GM13977 (cell line): Measurements from ENCODE around the gene FETUB.

ENCODE experiments used
- DNase-seq: peaks from one replicate; pipeline ENCODE4 v3.0.0; 2012; ENCODE audit warnings: low spot score
- in situ Hi-C: fragments of 300-500 bp; cut with MboI; formaldehyde crosslinking; loops from one replicate; pipeline ENCODE4 v1.12.0; 2022; ENCODE audit warnings: low sequenced_read_pairs, low pct_unique_long_range_greater_than_20kb, mixed read lengths, inconsistent platforms; ENCODE audit not compliant: unreplicated experiment
- TF ChIP-seq, protein P1 (sequence below): IDR thresholded peaks from 2 replicates; pipeline ENCODE4 v1.5.1; 2012; ENCODE audit warnings: mild to moderate bottlenecking, control low read depth; ENCODE audit not compliant: insufficient read depth; ENCODE audit errors: extremely low read depth, missing control alignments

FETUB gene

DNA sequence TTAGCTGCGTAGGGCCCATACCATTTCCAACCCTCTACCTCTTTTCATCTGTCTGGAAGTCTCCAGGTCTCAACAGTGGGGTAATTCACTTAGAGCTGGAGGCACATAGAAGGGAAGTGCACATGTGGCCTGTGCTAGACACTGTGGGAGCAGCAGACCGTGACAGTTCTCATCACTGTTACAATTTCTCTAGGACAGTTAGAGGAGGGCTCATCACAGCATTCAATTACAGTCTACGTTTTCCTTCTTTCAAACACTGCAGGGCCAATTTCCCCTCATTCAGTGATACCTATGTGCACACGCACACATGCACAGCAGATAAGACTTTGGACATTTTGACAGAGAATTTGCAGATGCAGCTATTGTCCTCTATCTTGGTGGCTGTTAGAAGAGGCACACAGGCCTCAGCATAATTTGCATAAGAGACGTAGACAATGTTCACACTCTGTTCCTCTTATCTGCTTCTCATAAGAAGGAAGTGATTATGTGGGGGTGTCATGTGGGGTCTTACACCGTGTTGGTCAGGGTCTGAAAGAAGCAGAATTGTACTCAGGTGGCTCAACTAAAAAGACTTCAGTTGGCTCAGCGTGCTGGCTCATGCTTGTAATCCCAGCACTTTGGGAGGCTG is 13.0 kb downstream of the FETUB start:
- in situ Hi-C loops: no loop called here
- TF ChIP-seq, protein P1, sequence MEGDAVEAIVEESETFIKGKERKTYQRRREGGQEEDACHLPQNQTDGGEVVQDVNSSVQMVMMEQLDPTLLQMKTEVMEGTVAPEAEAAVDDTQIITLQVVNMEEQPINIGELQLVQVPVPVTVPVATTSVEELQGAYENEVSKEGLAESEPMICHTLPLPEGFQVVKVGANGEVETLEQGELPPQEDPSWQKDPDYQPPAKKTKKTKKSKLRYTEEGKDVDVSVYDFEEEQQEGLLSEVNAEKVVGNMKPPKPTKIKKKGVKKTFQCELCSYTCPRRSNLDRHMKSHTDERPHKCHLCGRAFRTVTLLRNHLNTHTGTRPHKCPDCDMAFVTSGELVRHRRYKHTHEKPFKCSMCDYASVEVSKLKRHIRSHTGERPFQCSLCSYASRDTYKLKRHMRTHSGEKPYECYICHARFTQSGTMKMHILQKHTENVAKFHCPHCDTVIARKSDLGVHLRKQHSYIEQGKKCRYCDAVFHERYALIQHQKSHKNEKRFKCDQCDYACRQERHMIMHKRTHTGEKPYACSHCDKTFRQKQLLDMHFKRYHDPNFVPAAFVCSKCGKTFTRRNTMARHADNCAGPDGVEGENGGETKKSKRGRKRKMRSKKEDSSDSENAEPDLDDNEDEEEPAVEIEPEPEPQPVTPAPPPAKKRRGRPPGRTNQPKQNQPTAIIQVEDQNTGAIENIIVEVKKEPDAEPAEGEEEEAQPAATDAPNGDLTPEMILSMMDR: no peak
- DNase-seq: peak; percentile 63

DNA sequence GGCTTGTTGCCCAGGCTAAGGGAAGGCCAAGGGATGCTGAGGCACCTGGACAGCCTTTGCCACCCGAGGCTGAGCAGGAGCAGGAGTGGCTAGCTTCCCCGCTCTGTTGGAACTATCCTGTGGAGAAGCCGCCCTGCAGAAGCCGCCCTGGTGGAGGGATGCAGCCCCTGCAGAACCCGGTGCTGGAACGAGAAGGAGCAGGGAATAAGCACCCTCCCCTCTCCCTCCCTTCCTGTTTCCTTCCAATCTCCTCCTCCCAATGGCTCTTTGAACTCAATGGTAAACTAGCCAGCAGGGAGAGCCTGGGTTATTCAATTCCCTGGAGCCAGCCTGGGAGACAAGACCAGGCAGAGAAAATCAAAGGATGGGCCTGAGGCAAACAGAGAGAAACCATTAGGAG is 13.8 kb downstream of the FETUB start:
- TF ChIP-seq, protein P1: no peak
- DNase-seq: no peak
- in situ Hi-C loops: no loop called here

DNA sequence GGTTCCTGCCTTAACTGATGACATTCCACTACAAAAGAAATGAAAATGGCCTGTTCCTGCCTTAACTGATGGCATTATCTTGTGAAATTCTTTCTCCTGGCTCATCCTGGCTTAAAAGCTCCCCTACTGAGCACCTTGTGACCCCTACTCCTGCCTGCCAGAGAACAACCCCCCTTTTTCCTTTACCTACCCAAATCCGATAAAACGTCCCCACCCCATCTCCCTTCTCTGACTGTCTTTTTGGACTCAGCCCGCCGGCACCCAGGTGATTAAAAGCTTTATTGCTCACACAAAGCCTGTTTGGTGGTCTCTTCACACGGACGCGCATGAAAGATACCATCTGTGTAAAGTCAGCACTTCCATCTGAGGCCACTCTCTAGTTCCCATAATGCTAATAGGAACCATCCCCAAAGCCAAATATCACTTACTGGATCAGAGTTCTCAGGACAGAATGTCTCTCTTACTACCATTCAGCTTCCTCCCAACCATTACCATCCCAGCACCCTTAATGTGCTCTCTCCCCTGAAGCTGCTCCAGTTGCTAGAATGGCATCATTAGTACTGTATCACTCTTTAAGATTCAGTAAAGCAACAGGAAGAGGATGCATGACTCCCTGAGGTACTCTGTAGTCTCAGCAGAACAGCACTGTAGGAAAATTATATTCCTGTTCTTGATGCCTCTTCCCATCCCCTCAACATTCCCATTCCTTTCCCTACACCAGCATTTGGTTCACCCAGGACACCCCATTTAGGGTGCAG is 23.3 kb downstream of the FETUB start:
- in situ Hi-C loops: no loop called here
- TF ChIP-seq, protein P1: no peak

DNA sequence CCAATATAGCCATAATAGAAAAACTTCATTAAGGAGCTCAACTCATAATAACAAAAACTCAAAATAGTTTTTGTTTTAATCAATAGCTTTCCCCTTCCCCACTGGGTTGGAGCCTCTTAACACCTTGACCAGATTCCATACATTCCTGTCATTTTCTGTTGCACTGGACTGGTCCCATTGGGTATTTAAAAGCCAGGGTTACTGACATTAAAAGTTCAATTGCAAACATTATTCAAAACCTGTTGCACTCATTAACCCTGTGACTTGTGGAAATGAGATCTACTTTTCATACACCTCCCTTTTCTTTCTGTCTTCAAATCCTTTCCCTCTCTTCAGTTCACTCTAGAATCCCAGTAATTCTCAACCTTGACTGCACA is 23.9 kb downstream of the FETUB start:
- TF ChIP-seq, protein P1: no peak
- no peak for DNase-seq
- in situ Hi-C loops: no loop called here

More for the DNA sequence above, 23.3 kb downstream of the FETUB start:
- no peak for DNase-seq

DNA sequence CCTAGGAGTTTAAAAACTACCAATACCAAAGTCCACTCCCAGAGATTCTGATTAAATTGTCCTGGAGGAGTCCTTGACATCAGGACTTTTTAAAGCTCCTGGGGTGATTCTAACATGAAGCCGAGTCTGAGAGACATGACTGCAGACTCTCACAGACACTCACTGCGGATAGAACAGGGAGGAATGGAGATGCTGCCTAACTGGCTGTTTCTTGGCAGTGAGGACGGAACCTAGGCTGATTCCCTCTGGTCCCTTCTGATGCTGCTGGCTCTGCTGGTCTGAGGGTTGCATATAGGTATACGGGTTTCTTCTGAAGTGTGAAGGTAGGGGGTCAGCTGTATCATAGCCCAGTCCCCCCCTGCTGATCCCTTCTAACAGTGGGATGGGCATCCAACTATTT is 24.3 kb downstream of the FETUB start:
- DNase-seq: no peak
- in situ Hi-C loops: no loop called here
- TF ChIP-seq, protein P1: no peak

DNA sequence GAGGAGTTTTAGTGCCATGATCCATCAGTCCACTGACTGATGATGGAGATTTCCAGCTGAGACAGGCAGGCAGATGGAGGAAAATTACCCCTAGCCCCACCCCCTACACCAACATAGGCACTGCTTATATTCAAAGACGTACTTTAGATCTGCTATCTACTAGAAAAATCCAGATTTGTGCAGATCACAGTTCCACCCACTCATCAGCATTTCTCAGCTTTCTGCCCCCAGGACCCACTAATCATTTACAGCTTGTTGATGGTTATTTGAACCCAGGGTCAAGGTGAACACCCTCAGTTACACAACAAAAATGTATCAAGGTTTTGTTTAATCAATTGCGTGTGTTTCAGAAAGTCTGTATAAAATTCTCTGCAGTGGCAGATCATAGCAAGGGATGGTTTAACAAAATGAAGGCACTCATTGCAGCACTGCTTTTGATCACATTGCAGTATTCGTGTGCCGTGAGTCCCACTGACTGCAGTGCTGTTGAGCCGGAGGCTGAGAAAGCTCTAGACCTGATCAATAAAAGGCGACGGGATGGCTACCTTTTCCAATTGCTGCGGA is 25.5 kb downstream of the FETUB start, which contains the start of gene HRG:
HRG (plus strand) TSS at position 390 of the 564 bp plus-strand sequence; CDS start at position 408, 18 bp downstream.
- in situ Hi-C loops: no loop called here
- TF ChIP-seq, protein P1: no peak
- no peak for DNase-seq
